Ovary (tissue), 9 donors: ENCODE measurements around the gene KCNJ16. TPM values are rescaled to one million over a fixed set of nuclear protein-coding genes. Genes with fewer than 3 reads are reported as not detected.

Source experiments
- DNase-seq, 5 donors: peaks; one replicate each; pipeline ENCODE4 v3.0.0-alpha.2; 2019 to 2020
- H3K27ac ChIP-seq, 2 donors: fragments of 200-600 bp; one replicate each; pipeline versions ENCODE4 v1.5.1 to v1.8.0; 2019 to 2022
- H3K27me3 ChIP-seq: fragments of 200-600 bp; one replicate; pipeline ENCODE4 v1.8.0; 2022
- H3K36me3 ChIP-seq: fragments of 200-600 bp; sonication (generic); one replicate; pipeline ENCODE4 v1.5.1; 2019
- H3K4me1 ChIP-seq: one replicate; pipeline ENCODE4 v1.8.1; 2013; ENCODE audit warnings: mild to moderate bottlenecking, moderate library complexity; ENCODE audit not compliant: insufficient read depth
- H3K4me3 ChIP-seq: fragments of 200-600 bp; sonication (generic); one replicate; pipeline ENCODE4 v1.5.1; 2017
- H3K9me3 ChIP-seq, 2 donors: fragments of 200-600 bp in 1 of 2; sonication (generic) in 1 of 2; one replicate each; pipeline versions ENCODE4 v1.5.1 to v1.8.1; 2013 to 2019; ENCODE audit warnings: mild to moderate bottlenecking in 1 of 2, moderate library complexity in 1 of 2
- CTCF ChIP-seq, 3 donors: fragments of 450-650 bp in 2 of 3; fragments of 200-600 bp in 1 of 3; IDR thresholded peaks; one replicate each; pipeline versions ENCODE4 v1.5.1 to v1.8.0; 2016 to 2022; ENCODE audit warnings: antibody characterized with exemption in 3 of 3, mild to moderate bottlenecking in 1 of 3
- EP300 ChIP-seq: sonication (generic); formaldehyde crosslinking; IDR thresholded peaks from one replicate; pipeline ENCODE4 v1.6.1; 2017; ENCODE audit warnings: antibody characterized with exemption
- POLR2A ChIP-seq: fragments of 450-650 bp; IDR thresholded peaks from one replicate; pipeline ENCODE4 v1.6.1; 2017; ENCODE audit warnings: antibody characterized with exemption, mild to moderate bottlenecking, moderate library complexity
- WGBS, 3 donors: extraction: QIAGEN DNeasy Blood & Tissue Kit in 1 of 3; methylation state at CpG; one replicate each; pipeline versions ENCODE4 v1.1.5 to v1.1.7; 2013 to 2017; 5-methylcytosine and 5-hydroxymethylcytosine counted together
- intact Hi-C, 4 donors: fragments of 100-400 bp; cut with DNase I; formaldehyde crosslinking; loops; one replicate each; pipeline versions ENCODE4 v1.11.0 to v1.15.1; 2022 to 2023
- polyA plus RNA-seq, 2 donors: library from polyadenylated mRNA; stranded (reverse); fragments of 200-250 nt in 1 of 2; fragments of 350-450 nt in 1 of 2; fragmentation: Illumina TruSeq in 1 of 2; extraction: RNeasy Lipid Tissue Mini Kit (QIAGEN cat#74804) in 1 of 2; gene quantifications; one replicate each; pipeline ENCODE4 v1.2.3, GENCODE V29; 2013 to 2014
- total RNA-seq, 7 donors: library from RNA; depleted of rRNA in 2 of 7; stranded (reverse); fragments of >200 nt in 2 of 7; fragmentation: NEBNext Ultra II Directional in 3 of 7; extraction: Animal tissue kit (Norgen Biotek cat#: 25700) in 3 of 7; gene quantifications; one replicate each; pipeline versions ENCODE4 v1.1.0 to v1.2.4, GENCODE V29; 2016 to 2023
- donor health status: DM: no; HTN: no; CAD: no; lungs with moderate emphysema.
- donor health status: DM: no; HTN: no; CAD: no.
- donor health status: Bipolar disorder and iron deficiency.
- donor health status: DM: yes; HTN: yes; CAD: no.
- donor health status: DM: no; HTN: no; CAD: no.
- donor health status: DM: yes; HTN: yes; CAD: no.

The KCNJ16 gene
- total and polyA plus RNA-seq, 9 donors, result 0.04 to 7.2 (median 0.25) TPM; not detected in 1

GRCh38 chr17:70157151-70157550 is 82.1 kb downstream of the KCNJ16 start:
- no peak overlapping the region for H3K27ac ChIP-seq
- 87 to 95% (median 94%) methylated on average over 4 of the region's 4 CpGs for WGBS, 3 donors

DNA sequence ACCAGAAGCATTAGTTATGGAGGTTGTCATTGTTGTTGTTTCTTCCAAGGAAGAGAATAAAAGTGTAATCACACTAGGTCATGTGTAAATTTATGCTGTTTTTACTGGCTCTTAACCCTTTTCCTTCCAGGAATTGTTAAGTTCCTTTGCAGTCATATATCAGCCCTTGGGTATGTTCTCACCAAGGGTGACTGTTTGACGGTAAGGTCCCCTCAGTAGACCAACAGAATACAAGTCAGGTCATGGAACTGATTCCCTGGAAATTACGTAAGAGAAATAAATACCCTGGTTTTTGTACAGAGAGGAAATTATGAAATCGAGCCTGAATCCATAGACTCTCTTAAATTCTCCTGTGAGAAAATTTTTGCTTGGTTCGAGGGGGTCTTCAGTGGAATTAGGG is 83.2 kb downstream of the KCNJ16 start:
- intact Hi-C loops, result no loop called here
- no peak for DNase-seq
- TF ChIP-seq POLR2A, result no peak
- TF ChIP-seq CTCF (IDR thresholded peaks at IDR 0.05), result no peak
- no peak for TF ChIP-seq EP300
- Histone ChIP-seq H3K27ac (no peak overlapping the region), H3K27me3 (no peaks in the 10 kb centered on the region), H3K36me3 (no peaks in the 10 kb centered on the region), H3K9me3 (no peaks in the 10 kb centered on the region), H3K4me3 (no peak overlapping the region), H3K4me1 (no peaks in the 10 kb centered on the region)
- 79 to 88% (median 88%) methylated on average over 4 of the region's 4 CpGs for WGBS, 3 donors

More at GRCh38 chr17:70157151-70157550, 82.1 kb downstream of the KCNJ16 start:
- Histone ChIP-seq H3K4me3 (no peak overlapping the region), H3K36me3 (no peaks in the 10 kb centered on the region), H3K4me1 (no peaks in the 10 kb centered on the region), H3K9me3 (no peaks in the 10 kb centered on the region), H3K27me3 (no peaks in the 10 kb centered on the region)
- DNase-seq, result no peak
- intact Hi-C loops, result no loop called here
- TF ChIP-seq EP300 (no peak), POLR2A (no peak), CTCF (IDR thresholded peaks at IDR 0.05) (no peak)

- Histone ChIP-seq H3K36me3 (no peaks in the 10 kb centered on the region), H3K4me1 (no peaks in the 10 kb centered on the region), H3K27ac (no peak overlapping the region), H3K9me3 (no peaks in the 10 kb centered on the region), H3K4me3 (no peak overlapping the region), H3K27me3 (no peaks in the 10 kb centered on the region)
- intact Hi-C loops, result no loop called here
- DNase-seq, result no peak
- TF ChIP-seq CTCF (IDR thresholded peaks at IDR 0.05), result no peak
- no peak for TF ChIP-seq POLR2A
- no peak for TF ChIP-seq EP300
- 35 to 80% (median 75%) methylated on average over 6 of the region's 6 CpGs for WGBS, 3 donors
Measured at GRCh38 chr17:70158591-70158990, 83.6 kb downstream of the KCNJ16 start.

DNA sequence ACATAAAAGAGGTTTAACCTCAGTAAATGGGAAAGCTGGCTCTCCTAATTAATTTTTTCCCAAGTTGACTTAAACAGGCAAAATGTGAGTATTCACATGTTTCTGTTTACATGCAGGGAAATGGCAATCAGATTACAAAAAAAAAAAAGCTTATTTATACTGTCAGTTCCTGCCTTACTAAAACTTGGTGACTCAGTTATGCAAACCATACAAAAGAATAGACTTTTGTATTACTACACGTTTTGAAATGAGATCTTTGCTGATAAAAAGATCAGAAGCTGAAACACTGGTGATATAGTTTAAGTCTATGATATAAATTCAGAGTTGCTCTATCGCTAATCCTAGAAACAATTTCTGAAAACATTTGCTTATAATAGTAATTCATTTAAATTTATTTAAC is 85.0 kb downstream of the KCNJ16 start:
- H3K4me1 ChIP-seq, result no peaks in the 10 kb centered on the region
- WGBS, 3 donors, result 59 to 64% (median 64%) methylated on average over 2 of the region's 2 CpGs
- no peak overlapping the region for H3K4me3 ChIP-seq
- H3K27ac ChIP-seq, result no peak overlapping the region
- H3K27me3 ChIP-seq, result no peaks in the 10 kb centered on the region
- intact Hi-C loops, result loop anchor here in 1 of 4 donors (10.0 kb wide), 1 partner anchor 595 kb away; no protein-coding TSS in a partner anchor
- H3K9me3 ChIP-seq, result no peaks in the 10 kb centered on the region
- no peak for DNase-seq
- TF ChIP-seq POLR2A (no peak), CTCF (IDR thresholded peaks at IDR 0.05) (no peak), EP300 (no peak)
- no peaks in the 10 kb centered on the region for H3K36me3 ChIP-seq
